ENCODE measurements around the gene APOD.

Gene APOD

DNA sequence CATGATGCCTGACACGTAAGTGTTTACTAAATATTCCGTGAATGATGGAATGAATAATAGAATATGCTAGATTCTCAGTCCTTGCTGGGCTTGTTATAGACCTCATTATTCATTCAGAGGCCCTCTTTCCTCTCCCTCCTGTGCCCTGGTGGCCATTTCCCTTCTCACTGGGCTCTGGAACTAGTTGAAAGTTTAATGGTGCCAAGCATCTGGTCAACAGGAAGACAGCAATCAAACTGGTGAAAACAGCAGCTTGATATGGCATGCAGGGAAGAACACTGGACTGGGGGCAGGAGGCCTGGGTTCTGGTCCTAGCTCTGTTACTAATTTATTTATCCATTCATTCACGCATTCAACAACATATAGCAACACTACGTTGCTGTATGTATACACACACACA lies 3.7 kb upstream of the APOD start:
- DNase-seq (ENCODE audit: low read depth) = no peak

DNA sequence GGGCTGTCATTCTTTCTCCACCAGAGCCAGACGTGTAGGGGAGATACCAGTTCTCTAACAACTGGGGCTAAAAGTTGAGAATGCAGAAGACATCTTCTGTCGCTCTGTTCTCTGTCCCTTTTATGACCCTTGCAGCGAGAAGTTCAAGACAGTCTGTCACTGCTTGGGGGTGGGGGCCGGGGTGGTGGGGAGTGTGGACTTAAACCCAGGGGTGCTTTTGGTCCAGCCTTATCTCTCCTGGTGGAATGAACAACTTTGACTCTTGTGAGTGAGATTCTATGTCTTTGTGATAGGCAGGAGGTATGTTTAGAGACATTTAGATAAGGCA lies 767 bp upstream of the APOD start:
- no peak for DNase-seq (ENCODE audit: low read depth)

DNA sequence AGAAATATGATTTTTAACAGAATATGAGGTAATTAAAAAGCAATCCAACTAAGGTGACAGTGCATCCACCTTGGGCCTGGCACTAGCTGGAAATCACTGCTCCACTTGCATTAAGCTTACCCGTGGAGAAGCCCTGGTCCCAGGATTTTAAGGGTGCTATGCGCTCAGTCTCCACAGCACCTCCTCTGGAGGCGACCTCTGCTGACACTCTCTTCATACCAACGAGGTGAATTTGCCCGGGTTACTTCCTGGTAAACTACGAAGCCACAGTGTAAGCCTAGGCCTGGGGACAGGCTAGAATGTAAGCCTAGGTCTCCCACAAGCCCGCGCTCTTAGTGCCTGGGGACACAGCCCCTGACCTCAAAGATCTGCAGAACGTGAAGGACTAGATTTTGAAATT lies 793 bp downstream of the APOD start:
- no peak for DNase-seq (ENCODE audit: low read depth)

DNA sequence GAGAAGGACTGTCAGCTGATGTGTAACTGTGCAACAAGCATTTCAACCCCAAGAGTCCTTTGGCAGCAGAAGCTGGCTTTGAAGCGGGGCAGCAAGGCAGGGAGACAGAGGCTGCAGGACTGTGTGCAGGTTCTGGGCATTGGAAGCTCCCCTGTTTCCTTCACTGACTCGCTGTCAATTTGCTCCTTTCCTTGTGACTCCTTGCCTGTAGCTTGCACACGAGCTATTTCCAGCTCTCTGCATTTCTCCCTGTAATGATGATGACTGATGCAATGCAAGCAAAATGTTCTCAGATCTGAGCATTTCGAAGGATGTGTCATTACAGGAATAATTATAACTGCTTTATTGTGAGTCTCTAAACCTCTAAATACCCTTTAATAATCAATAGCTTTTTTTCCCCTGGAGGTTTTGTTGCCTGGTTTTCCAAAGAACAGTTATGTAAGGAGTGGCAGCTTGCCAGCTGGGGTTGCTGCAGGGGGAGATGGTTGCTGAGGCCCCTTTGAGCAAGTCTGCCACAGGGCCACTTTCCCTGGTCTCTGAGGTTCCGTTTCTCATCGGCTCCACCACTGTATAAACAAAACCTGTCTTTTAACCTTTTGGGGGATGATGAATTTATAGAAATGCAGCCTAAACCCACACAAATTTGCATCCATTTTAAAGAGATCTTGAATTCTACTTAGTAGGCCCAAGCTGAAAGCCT lies 2.8 kb downstream of the APOD start:
- DNase-seq (ENCODE audit: low read depth) = no peak

DNA sequence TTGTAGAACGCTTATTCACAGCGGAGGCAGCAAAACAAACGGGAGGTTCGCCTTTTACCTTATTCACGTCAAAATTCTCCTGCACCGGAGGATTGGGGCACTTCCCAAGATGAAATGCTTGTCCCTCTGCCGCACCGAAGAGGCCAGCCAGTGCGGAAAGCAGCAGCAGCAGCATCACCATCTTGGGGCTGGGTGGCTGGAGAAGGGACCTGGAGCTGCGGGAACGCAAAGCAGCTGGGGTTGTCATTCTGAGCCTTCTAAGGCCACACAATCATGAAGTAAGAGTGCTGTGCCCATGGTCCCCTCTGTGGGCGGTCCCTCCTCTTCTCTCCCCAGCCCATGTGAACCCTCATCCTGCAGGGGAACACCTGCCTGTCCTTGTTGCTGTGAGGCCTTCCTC lies 4.5 kb downstream of the APOD start:
- no peak for DNase-seq (ENCODE audit: low read depth)

DNA sequence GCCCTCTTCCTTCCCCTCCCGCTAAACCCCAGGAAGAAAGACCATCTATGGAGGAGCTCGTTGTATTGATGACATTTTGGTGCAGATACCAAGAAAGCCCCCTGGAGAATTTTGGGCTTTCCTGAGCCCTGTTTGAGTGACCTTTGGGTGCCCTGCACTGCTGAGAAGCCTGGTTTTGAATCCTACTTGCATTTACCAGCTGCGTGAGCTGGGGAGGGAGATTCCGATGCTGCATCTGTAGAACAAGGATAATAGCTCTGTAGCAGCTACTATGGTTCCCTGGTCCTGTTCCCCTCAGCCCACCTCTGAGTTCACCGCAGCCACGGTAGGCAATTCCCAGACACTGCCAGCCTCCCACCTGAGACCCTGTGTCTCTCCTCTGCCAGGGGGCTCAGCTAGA lies 5.2 kb downstream of the APOD start:
- DNase-seq (ENCODE audit: low read depth) = no peak

DNA sequence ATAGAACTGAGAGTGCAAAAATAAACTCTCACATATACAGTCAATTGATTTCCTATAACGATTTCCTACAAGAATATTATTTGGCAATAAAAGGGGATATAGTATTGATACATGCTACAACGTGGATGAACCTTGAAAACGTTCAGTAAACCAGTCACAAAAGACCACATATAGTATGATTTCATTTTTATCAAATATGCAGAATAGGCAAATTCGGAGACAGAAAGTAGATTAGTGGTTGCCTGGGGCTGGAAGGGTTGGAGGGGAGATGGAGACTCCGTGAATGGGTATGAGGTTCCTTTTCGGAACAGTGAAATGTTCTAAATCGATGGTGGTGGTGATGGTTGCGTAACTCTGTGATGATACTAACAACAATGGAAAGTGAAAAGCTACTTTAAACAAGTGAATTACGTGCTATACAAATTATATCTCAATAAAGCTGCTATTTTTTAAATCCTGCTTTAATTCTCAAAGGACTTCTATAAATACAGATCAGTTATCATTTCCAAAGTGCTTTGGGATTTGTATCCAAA lies 6.0 kb downstream of the APOD start:
- DNase-seq (ENCODE audit: low read depth) = no peak

DNA sequence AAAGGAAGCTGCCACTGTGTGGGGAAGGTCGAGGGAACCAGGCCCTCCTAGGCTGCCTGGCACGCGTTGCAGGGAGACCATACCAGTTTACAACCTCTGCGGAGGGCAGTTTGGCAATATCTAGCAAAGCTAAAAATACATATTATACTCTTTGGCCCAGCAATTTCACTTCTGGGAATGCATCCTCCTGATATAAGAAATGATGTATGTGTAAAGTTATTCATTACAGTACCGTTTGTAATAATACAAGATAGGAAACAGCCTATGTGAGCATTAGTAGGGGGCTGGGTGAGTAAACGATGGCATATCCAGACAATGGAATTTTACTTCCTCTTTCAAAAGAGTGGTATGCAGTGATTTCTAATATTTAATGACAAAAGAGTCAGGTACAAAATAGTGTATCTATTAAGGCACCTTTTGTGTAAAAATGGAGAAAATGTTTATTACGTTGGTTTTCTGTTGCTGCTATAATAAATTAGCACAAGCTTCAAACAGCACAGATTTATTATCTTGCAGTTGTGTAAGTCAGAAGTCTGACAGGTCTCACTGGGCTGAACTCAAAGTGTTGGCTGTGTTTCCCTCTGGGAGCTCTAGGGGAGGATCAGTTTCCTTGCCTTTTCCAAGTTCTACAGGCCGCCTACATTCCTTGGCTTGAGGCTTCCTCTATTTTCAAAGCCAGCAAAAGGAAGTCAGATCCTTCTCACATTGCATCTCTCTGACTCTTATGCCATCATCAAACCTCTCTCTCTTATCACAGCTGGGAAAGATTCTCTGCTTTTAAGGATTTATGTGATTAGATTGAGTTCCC lies 9.0 kb downstream of the APOD start:
- no peak for DNase-seq (ENCODE audit: low read depth)

DNA sequence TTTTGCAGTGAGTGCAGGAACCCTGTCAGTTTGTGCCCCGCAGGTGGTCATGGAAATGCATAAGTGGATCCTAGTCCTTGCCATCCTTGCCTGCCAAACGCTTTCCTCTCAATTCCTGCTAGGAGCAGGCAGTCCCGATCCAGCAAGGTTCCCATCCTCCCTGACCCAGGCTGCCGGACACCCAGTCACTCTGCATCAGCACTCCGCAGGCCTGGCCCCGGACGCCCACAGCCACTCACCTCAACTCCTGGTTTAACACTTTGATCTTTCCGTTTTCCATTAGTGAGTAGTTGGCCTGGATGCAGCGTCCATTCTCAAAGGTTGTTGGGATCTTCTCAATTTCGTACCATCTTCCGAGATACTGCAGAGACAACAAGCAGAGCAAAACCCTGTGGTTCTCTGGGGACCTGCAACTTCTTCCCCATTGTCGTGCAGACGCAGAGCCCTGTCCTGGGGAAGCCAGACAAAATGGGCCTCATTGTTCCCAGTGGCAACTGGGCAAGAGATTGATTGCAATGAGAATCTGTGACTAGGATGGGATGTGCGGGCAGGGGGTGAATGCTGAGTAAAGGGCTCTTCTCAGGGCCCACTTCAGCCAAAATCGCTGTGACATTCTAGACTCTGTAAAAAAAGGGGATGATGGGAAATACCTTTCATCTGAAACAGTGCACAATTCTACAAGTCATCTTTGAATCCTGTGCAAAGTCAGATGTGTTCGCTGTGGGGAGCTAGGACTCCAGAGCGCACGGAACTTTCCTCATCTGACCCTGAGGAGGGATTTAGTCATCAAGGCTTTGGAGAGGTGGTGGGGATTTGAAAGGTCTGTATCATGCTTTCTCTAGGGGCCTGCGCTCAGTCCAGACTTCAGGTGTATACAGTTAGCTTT lies 9.9 kb downstream of the APOD start:
- DNase-seq (ENCODE audit: low read depth) = no peak

DNA sequence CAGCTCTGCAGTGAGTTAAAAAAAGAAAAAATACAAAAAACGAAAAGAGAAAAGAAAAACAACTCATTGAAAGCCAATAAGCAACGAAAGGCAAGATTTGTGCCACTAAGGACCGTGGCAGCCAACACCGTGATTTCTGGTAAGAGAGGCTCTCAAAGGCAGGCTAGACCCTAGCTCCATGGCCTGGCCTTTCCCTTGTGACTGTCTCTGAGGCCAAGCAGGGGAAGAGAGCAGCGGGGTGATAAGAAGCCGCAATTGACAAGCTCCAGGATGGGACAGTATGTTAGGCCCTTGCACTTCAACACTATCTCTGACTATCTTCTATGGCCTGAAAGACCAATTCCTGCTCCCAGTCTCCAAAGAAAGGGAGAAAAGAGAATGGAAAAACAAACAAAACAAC lies 12.4 kb downstream of the APOD start:
- no peak for DNase-seq (ENCODE audit: low read depth)

DNA sequence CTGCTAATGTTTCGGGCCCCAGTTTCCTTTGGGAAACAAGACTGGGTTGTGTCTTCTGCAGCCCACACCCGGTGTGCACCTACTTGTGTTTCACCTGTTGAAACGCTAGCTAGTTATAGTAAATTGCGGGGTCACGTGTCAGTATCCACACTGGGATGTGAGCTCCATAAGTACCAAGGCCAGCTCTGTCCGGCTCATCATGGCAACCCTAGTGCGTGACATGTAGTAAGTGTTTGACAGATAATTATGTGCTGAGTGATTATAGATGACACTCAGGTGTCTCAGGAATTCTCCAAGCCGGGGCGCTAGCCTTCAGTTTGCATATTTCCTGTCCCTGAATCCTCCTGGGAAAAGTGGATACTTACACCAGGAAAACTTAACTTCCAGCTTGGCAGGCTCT lies 12.8 kb downstream of the APOD start:
- DNase-seq (ENCODE audit: low read depth) = no peak

DNA sequence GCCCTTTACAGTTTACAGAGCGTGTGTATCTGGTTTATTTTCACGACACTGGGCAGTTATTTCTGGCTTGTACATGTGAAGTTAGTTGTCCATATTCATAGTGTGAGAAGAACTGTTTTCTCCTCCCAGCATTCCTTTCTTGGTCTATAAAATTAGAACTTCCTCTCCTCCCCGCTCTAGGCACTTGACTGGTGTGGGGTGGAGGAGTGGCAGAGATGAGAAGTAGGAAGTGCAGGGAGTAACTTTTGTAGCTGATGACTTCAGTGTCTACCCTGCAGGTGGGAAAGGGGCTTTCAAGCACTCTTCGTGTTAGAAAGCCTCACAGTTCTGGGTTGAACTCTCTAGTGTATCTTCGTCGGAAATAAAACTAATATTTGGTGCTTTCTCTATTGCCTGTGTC lies 13.4 kb downstream of the APOD start:
- no peak for DNase-seq (ENCODE audit: low read depth)

DNA sequence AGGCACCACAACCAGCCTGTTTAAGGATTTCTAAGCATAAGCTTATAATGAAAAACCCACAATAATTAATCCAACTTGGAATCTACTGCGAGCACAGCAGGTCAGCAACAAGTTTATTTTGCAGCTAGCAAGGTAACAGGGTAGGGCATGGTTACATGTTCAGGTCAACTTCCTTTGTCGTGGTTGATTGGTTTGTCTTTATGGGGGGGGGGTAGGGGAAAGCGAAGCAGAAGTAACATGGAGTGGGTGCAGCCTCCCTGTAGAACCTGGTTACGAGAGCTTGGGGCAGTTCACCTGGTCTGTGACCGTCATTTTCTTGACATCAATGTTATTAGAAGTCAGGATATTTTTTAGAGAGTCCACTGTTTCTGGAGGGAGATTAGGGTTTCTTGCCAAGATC lies 15.1 kb downstream of the APOD start:
- no peak for DNase-seq (ENCODE audit: low read depth)

DNA sequence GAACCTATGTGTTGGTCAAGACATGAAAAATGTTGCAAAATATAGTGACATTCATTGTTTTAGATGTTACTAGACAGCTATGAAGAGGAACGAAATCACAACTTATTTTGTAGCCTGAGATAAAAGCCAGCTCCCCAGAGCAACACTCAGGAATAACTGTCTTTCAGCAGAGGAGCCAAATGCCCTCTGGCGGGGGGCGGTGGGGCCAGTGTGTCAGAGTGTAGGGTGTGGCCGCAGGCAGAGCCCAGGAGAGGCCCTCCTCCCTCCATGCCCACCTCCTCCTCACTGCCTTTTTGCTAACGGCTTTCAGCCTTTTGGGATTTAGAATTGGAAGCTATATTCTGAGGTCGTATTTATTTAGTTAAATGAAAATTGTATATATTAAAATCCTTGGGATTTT lies 16.9 kb downstream of the APOD start:
- DNase-seq (ENCODE audit: low read depth) = no peak

DNA sequence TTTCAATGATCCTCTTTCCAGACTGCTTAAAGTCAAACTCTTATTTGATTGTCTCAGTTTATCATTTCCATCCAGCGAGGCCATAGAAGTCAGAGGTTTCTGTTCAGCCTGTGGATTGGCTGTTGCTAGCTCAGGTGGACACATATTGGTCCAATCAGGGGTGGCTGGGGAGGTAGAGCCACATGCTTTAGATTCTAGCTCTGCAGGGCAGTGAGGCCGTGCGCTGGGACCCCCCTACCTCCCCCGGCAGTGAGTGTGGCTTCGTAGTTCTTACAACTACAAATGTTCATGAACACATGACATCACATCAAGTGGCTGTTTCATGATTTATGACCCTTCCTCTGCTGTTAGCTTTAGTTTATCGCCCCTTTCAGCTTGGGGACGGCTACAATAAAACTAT lies 18.0 kb downstream of the APOD start:
- DNase-seq (ENCODE audit: low read depth) = no peak

DNA sequence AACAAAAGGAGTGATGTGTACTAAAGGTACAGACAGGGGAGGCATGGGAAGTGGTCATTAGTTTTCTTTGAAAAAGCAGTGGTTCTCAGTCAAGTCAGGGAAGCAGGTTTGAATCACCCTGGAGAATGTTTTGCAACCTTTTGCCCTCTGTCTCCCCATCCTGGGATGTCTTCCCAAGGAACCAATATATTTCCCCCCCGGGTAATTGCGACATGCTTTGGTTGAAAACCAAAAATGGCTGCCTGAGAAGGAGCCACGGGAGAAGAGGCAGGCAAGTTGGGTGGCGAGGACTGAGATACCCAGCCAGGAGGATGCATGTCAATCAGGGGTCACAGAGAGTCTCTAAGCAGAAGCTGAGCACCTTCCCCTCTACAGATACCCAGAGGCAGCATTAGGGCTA lies 20.4 kb downstream of the APOD start:
- no peak for DNase-seq (ENCODE audit: low read depth)

DNA sequence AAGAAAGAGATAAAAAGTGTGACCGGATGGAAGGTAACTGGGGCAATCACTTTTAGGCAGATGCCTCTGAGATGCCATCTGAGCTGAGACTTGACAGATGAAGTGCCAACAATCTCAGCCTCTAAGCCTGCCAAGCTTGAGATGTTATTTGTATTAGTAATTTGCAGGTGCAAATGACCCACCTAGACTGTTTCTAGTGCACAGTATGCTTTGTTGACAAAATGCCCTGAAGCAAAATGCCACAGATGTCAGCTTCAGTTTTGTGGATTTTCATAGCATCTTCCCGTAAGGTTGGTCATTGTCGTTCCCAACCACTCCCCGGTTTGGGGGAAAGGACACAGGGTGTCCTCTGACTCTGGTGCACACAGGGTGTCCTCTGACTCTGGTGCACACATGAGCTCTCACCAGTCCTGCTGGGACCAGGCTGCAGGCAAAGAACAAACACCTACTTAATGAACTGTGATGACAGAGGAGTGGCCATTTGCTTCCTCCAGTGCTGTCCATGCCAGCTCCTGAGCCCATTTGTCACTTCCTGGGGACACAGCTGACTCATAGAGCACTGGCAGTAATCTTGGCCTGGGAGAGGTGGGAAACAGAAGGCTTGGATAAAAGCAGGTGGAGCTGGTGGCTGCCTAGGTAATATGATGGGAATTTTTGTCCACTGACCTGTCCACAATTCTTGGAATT lies 23.9 kb downstream of the APOD start:
- no peak for DNase-seq (ENCODE audit: low read depth)

DNA sequence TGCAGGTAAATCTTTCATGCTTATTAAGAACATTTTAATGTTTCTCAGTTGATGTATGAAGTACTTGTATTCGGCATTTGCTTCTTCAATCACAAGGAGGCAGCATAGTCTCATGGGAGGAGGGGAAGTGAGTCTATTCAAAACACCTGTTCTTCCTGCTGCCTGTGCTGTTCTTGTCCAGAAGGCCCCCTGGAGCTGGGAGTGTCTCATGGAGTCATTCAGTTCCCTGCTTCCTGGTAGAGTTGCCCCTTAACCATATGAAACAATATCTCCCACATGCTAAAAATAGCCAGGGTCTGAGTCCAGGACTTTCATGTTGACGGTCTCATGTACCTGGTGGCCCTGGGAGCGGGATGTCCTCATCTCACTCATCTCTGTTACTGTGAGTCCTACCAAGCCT lies 25.1 kb downstream of the APOD start:
- DNase-seq (ENCODE audit: low read depth) = no peak

DNA sequence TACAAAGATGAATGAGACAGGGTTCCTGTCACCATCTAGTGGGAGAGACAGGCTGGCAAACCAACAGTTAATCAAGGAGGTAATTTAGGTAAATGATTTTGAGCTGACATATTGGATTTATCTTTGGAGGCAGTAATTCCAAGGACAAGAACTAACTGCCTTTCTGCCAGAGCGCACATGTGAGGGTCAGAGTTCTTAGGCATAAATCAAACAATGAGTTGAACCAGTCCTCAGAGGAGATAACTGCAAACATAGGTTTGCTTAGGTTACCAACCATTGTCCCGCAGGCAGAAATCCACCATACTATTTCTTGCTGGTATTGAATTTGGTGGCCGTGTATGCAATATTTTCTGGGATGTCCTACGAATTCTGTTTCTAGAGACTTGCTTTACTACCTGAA lies 26.4 kb downstream of the APOD start:
- DNase-seq (ENCODE audit: low read depth) = no peak

DNA sequence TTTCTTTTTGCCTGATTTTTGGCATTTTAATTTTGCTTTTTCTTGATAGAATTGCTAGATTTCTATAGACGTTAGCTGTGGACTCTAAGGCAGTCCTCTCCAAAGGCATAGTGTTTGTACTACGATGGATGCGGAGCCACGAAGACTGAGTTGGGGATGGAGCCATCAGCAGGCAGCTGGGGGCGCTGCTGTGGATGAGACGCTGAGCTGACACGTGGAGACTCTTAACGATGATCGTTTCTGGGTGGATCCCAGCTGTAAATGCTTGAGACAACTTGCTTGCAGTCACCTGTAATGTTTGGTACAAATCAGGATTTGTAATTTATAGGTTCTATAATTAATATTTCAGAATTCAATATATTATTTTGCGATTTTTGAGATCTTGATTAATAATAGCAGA lies 27.4 kb downstream of the APOD start:
- no peak for DNase-seq (ENCODE audit: low read depth)

DNA sequence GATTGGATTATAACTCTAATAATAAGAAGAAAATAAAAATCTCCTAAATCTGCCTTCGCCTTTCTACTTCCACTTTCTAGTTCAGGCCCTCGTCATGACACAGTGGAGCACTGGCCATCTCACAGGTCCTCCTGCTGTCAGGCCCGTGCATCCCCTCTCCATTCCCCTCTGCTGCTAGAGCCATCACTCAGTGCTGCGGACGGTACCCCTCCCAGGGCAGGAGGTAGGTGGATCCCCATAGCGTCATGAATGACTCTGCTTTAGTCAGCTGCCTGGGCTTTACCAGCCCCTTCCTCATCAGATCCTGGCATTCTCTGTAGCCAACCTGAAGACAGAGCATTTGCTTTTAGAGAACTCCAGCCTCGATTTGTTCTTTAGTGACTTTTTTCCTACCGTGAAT lies 28.6 kb downstream of the APOD start:
- no peak for DNase-seq (ENCODE audit: low read depth)

DNA sequence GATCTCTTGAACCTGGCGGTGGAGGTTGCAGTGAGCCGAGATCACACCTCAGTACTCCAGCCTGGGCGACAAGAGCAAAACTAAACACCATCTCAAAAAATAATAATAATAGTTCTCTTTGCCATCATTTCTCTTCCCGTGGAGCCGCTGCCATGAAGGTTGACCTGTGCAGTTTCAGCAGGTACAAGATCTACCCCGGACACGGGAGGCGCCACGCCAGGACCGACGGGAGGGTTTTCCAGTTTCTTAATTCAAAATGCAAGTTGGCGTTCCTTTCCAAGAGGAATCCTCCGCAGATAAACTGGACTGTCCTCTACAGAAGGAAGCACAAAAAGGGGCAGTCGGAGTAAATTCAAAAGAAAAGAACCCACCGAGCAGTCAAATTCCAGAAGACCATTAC lies 29.3 kb downstream of the APOD start:
- DNase-seq (ENCODE audit: low read depth) = no peak

All from T-helper 22 cell (primary cell).